SKM-1 (cell line): ENCODE results near the gene CCL7.

Source experiments
- DNase-seq: peaks from one replicate; lab custom pipeline; 2025; ENCODE audit not compliant: unreplicated experiment; lab: John Stamatoyannopoulos, UW

CCL7 gene

GRCh38 chr17:34285286-34285792 is 15.3 kb downstream of the CCL7 start, which contains the start of gene CCL11:
TSS of gene CCL11 (plus strand) at chr17:34285742. CDS start at chr17:34285809, 67 bp downstream.
- DNase-seq = no peak

GRCh38 chr17:34287875-34288274 is 17.9 kb downstream of the CCL7 start:
- no peak for DNase-seq

GRCh38 chr17:34290586-34290985 is 20.6 kb downstream of the CCL7 start:
- no peak for DNase-seq

- DNase-seq = no peak
These were observed 21.8 kb downstream of the CCL7 start for GRCh38 chr17:34291721-34292348.

- no peak for DNase-seq
These were observed 29.0 kb downstream of the CCL7 start for GRCh38 chr17:34299027-34299426.

GRCh38 chr17:34299956-34300577 is 30.0 kb downstream of the CCL7 start:
- no peak for DNase-seq

- no peak for DNase-seq
These were observed 30.8 kb downstream of the CCL7 start for GRCh38 chr17:34300652-34301370.

GRCh38 chr17:34301986-34302385 is 32.0 kb downstream of the CCL7 start:
- no peak for DNase-seq

GRCh38 chr17:34302636-34303035 is 32.6 kb downstream of the CCL7 start:
- DNase-seq = no peak

GRCh38 chr17:34303606-34304005 is 33.6 kb downstream of the CCL7 start:
- no peak for DNase-seq

GRCh38 chr17:34305061-34305460 is 35.0 kb downstream of the CCL7 start:
- no peak for DNase-seq

- no peak for DNase-seq
These were observed 35.6 kb downstream of the CCL7 start for GRCh38 chr17:34305606-34306005.

GRCh38 chr17:34306466-34306865 is 36.4 kb downstream of the CCL7 start:
- no peak for DNase-seq

- DNase-seq = no peak
These were observed 37.1 kb downstream of the CCL7 start for GRCh38 chr17:34307110-34307509.

- DNase-seq = no peak
These were observed 38.4 kb downstream of the CCL7 start for GRCh38 chr17:34308371-34308770.

GRCh38 chr17:34311291-34311690 is 41.3 kb downstream of the CCL7 start:
- no peak for DNase-seq

GRCh38 chr17:34312080-34312479 is 42.1 kb downstream of the CCL7 start:
- no peak for DNase-seq

- no peak for DNase-seq
These were observed 43.1 kb downstream of the CCL7 start for GRCh38 chr17:34313164-34313563.

- no peak for DNase-seq
These were observed 44.3 kb downstream of the CCL7 start for GRCh38 chr17:34314279-34314678.

GRCh38 chr17:34318474-34318873 is 48.5 kb downstream of the CCL7 start:
- DNase-seq = no peak

GRCh38 chr17:34319039-34319483 is 49.0 kb downstream of the CCL7 start, which contains the start of gene CCL8:
TSS of gene CCL8 (plus strand) at chr17:34319435. CDS start at chr17:34319502, 67 bp downstream.
- no peak for DNase-seq
